B cell (primary cell): Measurements from ENCODE around the gene AP2M1. TPM values are rescaled to one million over a fixed set of nuclear protein-coding genes. Genes with fewer than 3 reads are reported as not detected.

Experiments used
- ATAC-seq: fragments of 200-7000 bp; cut with Tn5 transposase; one replicate; pipeline ENCODE4 v1.10.0; 2021; ENCODE audit warnings: low read depth, mild to moderate bottlenecking, moderate number of reproducible peaks, moderate library complexity
- CTCF ChIA-PET: fragments of 350-600 bp; sonication (Branson Sonifier 250); formaldehyde crosslinking; loops from one replicate; lab custom pipeline; 2021; ENCODE audit warnings: antibody characterized with exemption, inconsistent platforms; lab: Charles Lee
- POLR2A ChIA-PET: fragments of 350-600 bp; sonication (Branson Sonifier 250); formaldehyde crosslinking; loops from one replicate; lab custom pipeline; 2021; ENCODE audit warnings: antibody characterized with exemption; lab: Charles Lee
- DNase-seq: peaks from one replicate; pipeline ENCODE4 v3.0.0; 2013
- H2AFZ ChIP-seq: 2 replicates; pipeline ENCODE4 v1.6.1; 2012; ENCODE audit warnings: mild to moderate bottlenecking, low read depth, low read length; ENCODE audit not compliant: insufficient read depth, poor library complexity, severe bottlenecking
- H3K27ac ChIP-seq, 2 donors: 1 replicate in 1 of 2; 2 replicates in 1 of 2; pipeline ENCODE4 v1.5.1; 2012 to 2013; ENCODE audit warnings: low read length in 2 of 2, mild to moderate bottlenecking in 2 of 2, moderate library complexity in 1 of 2
- H3K27me3 ChIP-seq, 4 experiments: fragments of 200-600 bp in 1 of 4; sonication (generic) in 1 of 4; replicated peaks in 1 of 4; 1 replicate in 2 of 4; 2 replicates in 2 of 4; pipeline versions ENCODE4 v1.6.1 to v1.7.0; 2013 to 2016; ENCODE audit warnings: low read length in 3 of 4, mild to moderate bottlenecking in 2 of 4, mixed read lengths in 1 of 4, moderate library complexity in 1 of 4; ENCODE audit not compliant: insufficient read depth in 4 of 4, control insufficient read depth in 3 of 4; ENCODE audit errors: control extremely low read depth in 1 of 4
- H3K36me3 ChIP-seq, 2 experiments: replicated peaks in 1 of 2; 1 replicate in 1 of 2; 2 replicates in 1 of 2; pipeline versions ENCODE4 v1.6.1 to v1.7.1; 2013; ENCODE audit warnings: low read length in 1 of 2; ENCODE audit not compliant: insufficient read depth in 2 of 2, control insufficient read depth in 1 of 2; ENCODE audit errors: control extremely low read depth in 1 of 2, extremely low read depth in 1 of 2
- H3K4me1 ChIP-seq, 2 donors: fragments of 200-600 bp in 1 of 2; sonication (generic) in 1 of 2; 1 replicate in 1 of 2; 2 replicates in 1 of 2; pipeline versions ENCODE4 v1.5.1 to v1.6.1; 2013 to 2017; ENCODE audit warnings: low read length in 2 of 2; ENCODE audit not compliant: control insufficient read depth in 2 of 2, insufficient read depth in 2 of 2
- H3K4me2 ChIP-seq: replicated peaks from 2 replicates; pipeline ENCODE3; 2012; ENCODE audit warnings: mild to moderate bottlenecking, low read depth, low read length; ENCODE audit not compliant: poor library complexity, severe bottlenecking
- H3K4me3 ChIP-seq, 5 experiments: fragments of 200-600 bp in 1 of 5; sonication (generic) in 1 of 5; 1 replicate in 3 of 5; 2 replicates in 2 of 5; pipeline versions ENCODE4 v1.5.1 to v1.7.0; 2011 to 2016; ENCODE audit warnings: low read length in 4 of 5, mild to moderate bottlenecking in 4 of 5, low read depth in 2 of 5, control low read depth in 1 of 5, moderate library complexity in 1 of 5; ENCODE audit not compliant: insufficient read depth in 1 of 5; ENCODE audit errors: control extremely low read depth in 1 of 5, extremely low read depth in 1 of 5
- H3K79me2 ChIP-seq: fragments of 200-600 bp; sonication (generic); one replicate; pipeline ENCODE4 v1.6.0; 2016; ENCODE audit warnings: low read length; ENCODE audit not compliant: control insufficient read depth, insufficient read depth
- H3K9ac ChIP-seq: fragments of 200-600 bp; sonication (generic); 2 replicates; pipeline ENCODE4 v1.6.1; 2017; ENCODE audit warnings: mild to moderate bottlenecking, low read length, moderate library complexity
- H3K9me3 ChIP-seq, 3 donors: one replicate each; pipeline versions ENCODE4 v1.6.1 to v1.7.1; 2013; ENCODE audit warnings: low read length in 2 of 3; ENCODE audit not compliant: control insufficient read depth in 2 of 3, insufficient read depth in 1 of 3; ENCODE audit errors: control extremely low read depth in 1 of 3
- H4K20me1 ChIP-seq: 2 replicates; pipeline ENCODE4 v1.6.0; 2012; ENCODE audit warnings: mild to moderate bottlenecking, low read length; ENCODE audit not compliant: insufficient read depth, control insufficient read depth, poor library complexity, severe bottlenecking
- H3K27ac Mint-ChIP-seq: one replicate; pipeline ENCODE4 v1.8.0; 2021; ENCODE audit warnings: mixed read lengths
- H3K27me3 Mint-ChIP-seq: one replicate; pipeline ENCODE4 v1.8.0; 2021; ENCODE audit warnings: mixed read lengths
- H3K4me1 Mint-ChIP-seq: one replicate; pipeline ENCODE4 v1.8.0; 2021; ENCODE audit warnings: mixed read lengths
- H3K4me3 Mint-ChIP-seq: one replicate; pipeline ENCODE4 v1.8.0; 2021; ENCODE audit warnings: mixed read lengths
- H3K9me3 Mint-ChIP-seq: one replicate; pipeline ENCODE4 v1.8.0; 2022; ENCODE audit warnings: mixed read lengths; ENCODE audit not compliant: insufficient read depth
- EZH2 ChIP-seq: IDR thresholded peaks from 2 replicates; pipeline ENCODE4 v1.6.1; 2012; ENCODE audit warnings: borderline replicate concordance, low read depth, mild to moderate bottlenecking, moderate library complexity, low read length; ENCODE audit not compliant: insufficient read depth, poor library complexity, severe bottlenecking
- WGBS: methylation state at CpG from one replicate; pipeline ENCODE4 v1.1.5; 2013; ENCODE audit warnings: missing lambda C conversion rate; ENCODE audit not compliant: insufficient coverage; 5-methylcytosine and 5-hydroxymethylcytosine counted together
- intact Hi-C: fragments of 100-400 bp; cut with micrococcal nuclease; formaldehyde crosslinking; loops from one replicate; pipeline ENCODE4 v1.10.0; 2022
- polyA plus RNA-seq: library from polyadenylated mRNA; depleted of rRNA; stranded (reverse); fragments of >200 nt; gene quantifications from 2 replicates; pipeline ENCODE4 v1.2.3, GENCODE V29; 2012
- total RNA-seq, 2 donors: library from RNA; stranded (reverse); fragments of 120-200 nt in 1 of 2; gene quantifications; 1 replicate in 1 of 2; 2 replicates in 1 of 2; pipeline versions ENCODE4 v1.2.3 to v1.2.4, GENCODE V29; 2013 to 2022
- TF ChIP-seq, protein P1 (sequence below): fragments of 200-600 bp; IDR thresholded peaks from one replicate; pipeline ENCODE4 v1.8.0; 2022; ENCODE audit warnings: antibody characterized with exemption, mild to moderate bottlenecking

AP2M1 gene
- total and polyA plus RNA-seq, 2 donors (not counting 1 experiment from before 2014, with no cell fraction given) = 171 to 207 TPM

DNA sequence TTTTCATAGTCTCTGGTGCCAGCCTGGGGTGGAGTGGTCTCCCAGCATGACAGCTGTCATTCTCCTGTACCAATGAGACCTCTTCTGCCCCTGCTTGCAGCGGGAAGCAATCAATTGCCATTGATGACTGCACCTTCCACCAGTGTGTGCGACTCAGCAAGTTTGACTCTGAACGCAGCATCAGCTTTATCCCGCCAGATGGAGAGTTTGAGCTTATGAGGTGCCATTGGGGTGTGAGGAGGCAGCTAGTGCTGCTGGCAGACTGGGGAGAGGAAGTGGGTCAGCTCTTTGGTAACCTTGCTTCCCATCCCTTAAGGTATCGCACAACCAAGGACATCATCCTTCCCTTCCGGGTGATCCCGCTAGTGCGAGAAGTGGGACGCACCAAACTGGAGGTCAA, 6.9 kb downstream of the AP2M1 start:
- peaks cover 29% of the 10 kb centered on the region for H3K4me1 Mint-ChIP-seq
- DNase-seq (no peak), ATAC-seq (no peak)
- no peaks in the 10 kb centered on the region for H3K9me3 ChIP-seq
- 100% methylated on average over 4 of the region's 9 CpGs for WGBS
- POLR2A ChIA-PET = no interaction called here
- no peak overlapping the region for H3K4me3 ChIP-seq
- peaks cover 17% of the 10 kb centered on the region for H4K20me1 ChIP-seq
- peaks cover 13 to 21% of the 10 kb centered on the region in 2 donors for H3K4me1 ChIP-seq
- TF ChIP-seq, protein P1, sequence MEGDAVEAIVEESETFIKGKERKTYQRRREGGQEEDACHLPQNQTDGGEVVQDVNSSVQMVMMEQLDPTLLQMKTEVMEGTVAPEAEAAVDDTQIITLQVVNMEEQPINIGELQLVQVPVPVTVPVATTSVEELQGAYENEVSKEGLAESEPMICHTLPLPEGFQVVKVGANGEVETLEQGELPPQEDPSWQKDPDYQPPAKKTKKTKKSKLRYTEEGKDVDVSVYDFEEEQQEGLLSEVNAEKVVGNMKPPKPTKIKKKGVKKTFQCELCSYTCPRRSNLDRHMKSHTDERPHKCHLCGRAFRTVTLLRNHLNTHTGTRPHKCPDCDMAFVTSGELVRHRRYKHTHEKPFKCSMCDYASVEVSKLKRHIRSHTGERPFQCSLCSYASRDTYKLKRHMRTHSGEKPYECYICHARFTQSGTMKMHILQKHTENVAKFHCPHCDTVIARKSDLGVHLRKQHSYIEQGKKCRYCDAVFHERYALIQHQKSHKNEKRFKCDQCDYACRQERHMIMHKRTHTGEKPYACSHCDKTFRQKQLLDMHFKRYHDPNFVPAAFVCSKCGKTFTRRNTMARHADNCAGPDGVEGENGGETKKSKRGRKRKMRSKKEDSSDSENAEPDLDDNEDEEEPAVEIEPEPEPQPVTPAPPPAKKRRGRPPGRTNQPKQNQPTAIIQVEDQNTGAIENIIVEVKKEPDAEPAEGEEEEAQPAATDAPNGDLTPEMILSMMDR = no peak
- TF ChIP-seq EZH2 = no peak
- no peaks in the 10 kb centered on the region for H3K9me3 Mint-ChIP-seq
- intact Hi-C loops = no loop called here
- H3K27me3 Mint-ChIP-seq = no peaks in the 10 kb centered on the region
- H3K27ac Mint-ChIP-seq = no peak overlapping the region
- H3K79me2 ChIP-seq = peaks cover 28% of the 10 kb centered on the region
- no peak overlapping the region for H3K9ac ChIP-seq
- no peak overlapping the region for H3K4me2 ChIP-seq
- H3K27ac ChIP-seq = no peak overlapping the region
- H2AFZ ChIP-seq = no peak overlapping the region
- no peaks in the 10 kb centered on the region for H3K27me3 ChIP-seq
- CTCF ChIA-PET = interaction anchor here (1.5 kb wide), 1 partner anchor 68 kb away, joined by 4 read pairs; the partner anchor contains the start of gene EEF1AKMT4
- peaks cover 6 to 71% of the 10 kb centered on the region in 2 experiments for H3K36me3 ChIP-seq
- no peak overlapping the region for H3K4me3 Mint-ChIP-seq

DNA sequence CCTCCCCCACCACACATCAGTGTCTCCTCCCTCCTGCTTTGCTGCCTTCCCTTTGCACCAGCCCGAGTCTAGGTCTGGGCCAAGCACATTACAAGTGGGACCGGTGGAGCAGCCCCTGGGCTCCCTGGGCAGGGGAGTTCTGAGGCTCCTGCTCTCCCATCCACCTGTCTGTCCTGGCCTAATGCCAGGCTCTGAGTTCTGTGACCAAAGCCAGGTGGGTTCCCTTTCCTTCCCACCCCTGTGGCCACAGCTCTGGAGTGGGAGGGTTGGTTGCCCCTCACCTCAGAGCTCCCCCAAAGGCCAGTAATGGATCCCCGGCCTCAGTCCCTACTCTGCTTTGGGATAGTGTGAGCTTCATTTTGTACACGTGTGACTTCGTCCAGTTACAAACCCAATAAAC, 9.0 kb downstream of the AP2M1 start:
- TF ChIP-seq EZH2 = no peak
- TF ChIP-seq, protein P1 = no peak
- Histone ChIP-seq H3K27me3 (no peaks in the 10 kb centered on the region), H3K9ac (no peak overlapping the region), H3K4me2 (no peak overlapping the region), H3K79me2 (peaks cover 28% of the 10 kb centered on the region), H3K27ac (no peak overlapping the region), H3K36me3 (peaks cover 3 to 61% of the 10 kb centered on the region in 2 experiments), H4K20me1 (peaks cover 14% of the 10 kb centered on the region), H3K4me1 (peaks cover 17 to 21% of the 10 kb centered on the region in 2 donors), H2AFZ (no peak overlapping the region), H3K9me3 (no peaks in the 10 kb centered on the region), H3K4me3 (no peak overlapping the region)
- no peak overlapping the region for H3K27ac Mint-ChIP-seq
- POLR2A ChIA-PET = interaction anchor here (2.1 kb wide), 1 partner anchor 49 kb away, joined by 5 read pairs; the partner anchor contains the start of gene EIF2B5
- ATAC-seq = no peak
- peaks cover 30% of the 10 kb centered on the region for H3K4me1 Mint-ChIP-seq
- H3K27me3 Mint-ChIP-seq = no peaks in the 10 kb centered on the region
- CTCF ChIA-PET = interaction anchor here (1.2 to 1.3 kb wide), 2 partner anchors 44 to 54 kb away, joined by 3 read pairs; no protein-coding TSS in a partner anchor
- no peak overlapping the region for H3K4me3 Mint-ChIP-seq
- no peaks in the 10 kb centered on the region for H3K9me3 Mint-ChIP-seq
- intact Hi-C loops = no loop called here
- no peak for DNase-seq
- 100% methylated on average over 1 of the region's 5 CpGs for WGBS
